ENCODE measurements around the gene ZNF425. TPM values are rescaled to one million over a fixed set of nuclear protein-coding genes. Genes with fewer than 3 reads are reported as not detected.

ZNF425 gene
- total and polyA plus RNA-seq, 2 experiments from 2014 or later, result 4.3 to 5.0 TPM

GRCh38 chr7:149147072-149147751, 21.1 kb upstream of the ZNF425 start, which contains the start of gene ZNF398:
Gene ZNF398 (plus strand): TSS chr7:149147453. CDS start chr7:149147743, 290 bp downstream.
- peak within 1 kb of the TSS; percentile 86 for H3K4me2 ChIP-seq
- H3K9me2 ChIP-seq (ENCODE audit: insufficient read depth), result no peaks in the 10 kb centered on the region
- H3K4me3 Mint-ChIP-seq, result peak within 1 kb of the TSS; percentile 95
- TF ChIP-seq POLR2AphosphoS5 (IDR thresholded peaks at IDR 0.05; ENCODE audit: low read depth) (peak; percentile 59), CTCF (conservative IDR thresholded peaks at IDR 0.05; ENCODE audit: low read depth in 2 of 2) (peak; percentile 61 to 64), ZNF462 (CRISPR knock-in tag; IDR thresholded peaks at IDR 0.05) (no peak), EZH2 (IDR thresholded peaks at IDR 0.05; ENCODE audit: low read depth, unreplicated experiment) (no peak)
- peaks cover 15% of the 10 kb centered on the region for H3F3A ChIP-seq (replicated peaks; ENCODE audit: low read depth)
- peaks cover 56% of the 10 kb centered on the region for H3K4me1 Mint-ChIP-seq
- H3K36me3 ChIP-seq (ENCODE audit: insufficient read depth), result peaks cover 7% of the 10 kb centered on the region
- no peaks in the 10 kb centered on the region for H3K27me3 ChIP-seq (ENCODE audit: insufficient read depth)
- peaks cover 61% of the 10 kb centered on the region for H3K79me2 ChIP-seq (replicated peaks; ENCODE audit: insufficient read depth)
- ATAC-seq (peak; percentile 41), DNase-seq (ENCODE audit: low spot score) (peak; percentile 82)
- H3K9me3 Mint-ChIP-seq, result no peaks in the 10 kb centered on the region; the same call in 2 of the 3 replicates
- no peak within 1 kb of the TSS for H2AFZ ChIP-seq
- peaks cover 37% of the 10 kb centered on the region for H3K36me3 Mint-ChIP-seq (ENCODE audit: low read depth)
- peak within 1 kb of the TSS; percentile 97 for H3K27ac ChIP-seq (ENCODE audit: low read depth)
- H3K4me1 ChIP-seq (ENCODE audit: insufficient read depth), result peaks cover 28% of the 10 kb centered on the region
- peak within 1 kb of the TSS; percentile 75 for H3K4me3 ChIP-seq
- H3K27me3 Mint-ChIP-seq (ENCODE audit: insufficient read depth, low read depth, poor library complexity), result peaks cover 19% of the 10 kb centered on the region
- H3K27ac Mint-ChIP-seq, result peak within 1 kb of the TSS; percentile 97
- H4K20me1 ChIP-seq (replicated peaks; ENCODE audit: insufficient read depth), result peaks cover 23% of the 10 kb centered on the region

All from GM23338 (cell line).